GM12878 (cell line): Measurements from ENCODE around the gene MRS2. TPM values are rescaled to one million over a fixed set of nuclear protein-coding genes. Genes with fewer than 3 reads are reported as not detected.

ENCODE experiments used
- BHLHE40 ChIP-seq, 2 experiments: fragments of 450-650 bp in 1 of 2; IDR thresholded peaks; 2 replicates each; pipeline ENCODE4 v1.6.1; 2011 to 2017; ENCODE audit warnings: low read depth in 2 of 2, borderline replicate concordance in 1 of 2, improper control_type of control experiment in 1 of 2, low read length in 1 of 2, mild to moderate bottlenecking in 1 of 2
- CREM ChIP-seq: IDR thresholded peaks from 2 replicates; pipeline ENCODE4 v1.6.1; 2014; ENCODE audit warnings: antibody characterized with exemption, low read depth
- EGR1 ChIP-seq, 2 experiments: IDR thresholded peaks; 1 replicate in 1 of 2; 2 replicates in 1 of 2; pipeline ENCODE4 v1.6.1; 2011 to 2012; ENCODE audit warnings: low read depth in 2 of 2, low read length in 2 of 2, borderline replicate concordance in 1 of 2, mild to moderate bottlenecking in 1 of 2, moderate library complexity in 1 of 2
- FOS ChIP-seq: IDR thresholded peaks from 3 replicates; pipeline ENCODE4 v1.6.1; 2011; ENCODE audit warnings: borderline replicate concordance; ENCODE audit not compliant: insufficient read length; ENCODE audit errors: extremely low read depth
- IKZF1 ChIP-seq: fragments of 450-650 bp; conservative IDR thresholded peaks from 2 replicates; pipeline ENCODE4 v1.6.1; 2017; ENCODE audit warnings: antibody characterized with exemption, mild to moderate bottlenecking
- IKZF2 ChIP-seq, 2 experiments: fragments of 450-650 bp; IDR thresholded peaks; 2 replicates each; pipeline ENCODE4 v1.6.1; 2017; ENCODE audit warnings: mild to moderate bottlenecking in 2 of 2, moderate library complexity in 2 of 2
- KAT2A ChIP-seq: conservative IDR thresholded peaks from 2 replicates; pipeline ENCODE4 v1.6.1; 2011; ENCODE audit warnings: low read depth, low read length; ENCODE audit not compliant: control insufficient read depth
- KDM1A ChIP-seq: fragments of 200-600 bp; sonication (generic); IDR thresholded peaks from 2 replicates; pipeline ENCODE4 v1.6.1; 2016; ENCODE audit warnings: borderline replicate concordance
- LARP7 ChIP-seq: fragments of 450-650 bp; IDR thresholded peaks from 2 replicates; pipeline ENCODE4 v1.6.1; 2017; ENCODE audit warnings: mild to moderate bottlenecking
- MEF2B ChIP-seq: fragments of 450-650 bp; IDR thresholded peaks from 2 replicates; pipeline ENCODE4 v1.6.1; 2018; ENCODE audit warnings: mild to moderate bottlenecking, moderate library complexity; ENCODE audit not compliant: partially characterized antibody, poor library complexity, severe bottlenecking
- NFYB ChIP-seq: IDR thresholded peaks from 2 replicates; pipeline ENCODE4 v1.6.1; 2011; ENCODE audit warnings: low read depth, mild to moderate bottlenecking, low read length, improper control_type of control experiment, moderate library complexity; ENCODE audit not compliant: insufficient read depth
- NR2C2 ChIP-seq: IDR thresholded peaks from 2 replicates; pipeline ENCODE4 v1.6.1; 2011; ENCODE audit warnings: borderline replicate concordance, low read depth; ENCODE audit not compliant: control insufficient read depth, insufficient read length
- NR2F1 ChIP-seq: fragments of 450-650 bp; conservative IDR thresholded peaks from 2 replicates; pipeline ENCODE4 v1.6.1; 2017; ENCODE audit warnings: mild to moderate bottlenecking
- RCOR1 ChIP-seq: conservative IDR thresholded peaks from 2 replicates; pipeline ENCODE4 v1.6.1; 2012; ENCODE audit warnings: low read depth, low read length, improper control_type of control experiment
- REST ChIP-seq: IDR thresholded peaks from 2 replicates; pipeline ENCODE4 v1.6.1; 2012; ENCODE audit warnings: mild to moderate bottlenecking, low read depth, low read length
- SMAD5 ChIP-seq: IDR thresholded peaks from 2 replicates; pipeline ENCODE4 v1.6.1; 2016; ENCODE audit warnings: antibody characterized with exemption, low read depth
- SMC3 ChIP-seq: IDR thresholded peaks from 2 replicates; pipeline ENCODE4 v1.6.1; 2011; ENCODE audit warnings: low read length, improper control_type of control experiment, borderline replicate concordance
- SPI1 ChIP-seq: IDR thresholded peaks from 2 replicates; pipeline ENCODE4 v1.6.1; 2011; ENCODE audit warnings: low read depth, mild to moderate bottlenecking, low read length, moderate library complexity, borderline replicate concordance; ENCODE audit not compliant: insufficient read depth
- SREBF1 ChIP-seq: IDR thresholded peaks from 2 replicates; pipeline ENCODE4 v1.6.1; 2012; ENCODE audit warnings: mild to moderate bottlenecking, low read length
- SRF ChIP-seq, 2 experiments: IDR thresholded peaks; 2 replicates each; pipeline ENCODE4 v1.6.1; 2011; ENCODE audit warnings: low read depth in 2 of 2, low read length in 2 of 2, mild to moderate bottlenecking in 1 of 2, moderate library complexity in 1 of 2
- STAT3 ChIP-seq: IDR thresholded peaks from 2 replicates; pipeline ENCODE4 v1.6.1; 2011; ENCODE audit warnings: low read depth, low read length, improper control_type of control experiment
- SUZ12 ChIP-seq: fragments of 200-600 bp; sonication (generic); IDR thresholded peaks from one replicate; pipeline ENCODE4 v1.6.1; 2018; ENCODE audit warnings: antibody characterized with exemption, mild to moderate bottlenecking; ENCODE audit not compliant: unreplicated experiment
- TARDBP ChIP-seq: IDR thresholded peaks from 2 replicates; pipeline ENCODE4 v1.6.1; 2016; ENCODE audit warnings: borderline replicate concordance
- TCF12 ChIP-seq: IDR thresholded peaks from 2 replicates; pipeline ENCODE4 v1.6.1; 2011; ENCODE audit warnings: low read depth, mild to moderate bottlenecking, low read length
- ZNF384 ChIP-seq: IDR thresholded peaks from 2 replicates; pipeline ENCODE4 v1.6.1; 2012; ENCODE audit warnings: low read depth, mild to moderate bottlenecking, low read length, improper control_type of control experiment, borderline replicate concordance
- ZNF622 ChIP-seq: fragments of 450-650 bp; IDR thresholded peaks from 2 replicates; pipeline ENCODE4 v1.6.1; 2017; ENCODE audit warnings: mild to moderate bottlenecking, inconsistent platforms
- ZSCAN29 ChIP-seq: fragments of 450-650 bp; IDR thresholded peaks from 2 replicates; pipeline ENCODE4 v1.6.1; 2017; ENCODE audit warnings: mild to moderate bottlenecking, moderate library complexity
- polyA plus RNA-seq, 11 experiments: library from polyadenylated mRNA; depleted of rRNA in 4 of 11; unstranded in 6 of 11; stranded (reverse) in 5 of 11; fragments of >200 nt; fragmentation: Nextera tagmentation in 4 of 11; fragmentation: Illumina TruSeq in 1 of 11; extraction: Ambion mirVana in 4 of 11; extraction: Trizol in 1 of 11; gene quantifications; 1 replicate in 1 of 11; 2 replicates in 10 of 11; pipeline versions ENCODE4 v1.2.1 to v1.2.3, GENCODE V29; 2011 to 2016; ENCODE audit warnings: inconsistent platforms in 2 of 11, missing spikeins in 2 of 11, low read depth in 1 of 11
- total RNA-seq, 4 experiments: library from RNA; depleted of rRNA in 3 of 4; stranded (reverse); fragments of >200 nt in 3 of 4; fragmentation: Illumina TruSeq in 1 of 4; extraction: Trizol in 1 of 4; gene quantifications; 2 replicates each; pipeline versions ENCODE4 v1.2.1 to v1.2.3, GENCODE V29; 2013 to 2021
- TF ChIP-seq, protein P1 (sequence below): IDR thresholded peaks from 2 replicates; pipeline ENCODE4 v1.6.1; 2011; ENCODE audit warnings: borderline replicate concordance, low read depth, mild to moderate bottlenecking, moderate library complexity, mixed read lengths, low read length; ENCODE audit not compliant: insufficient read depth; ENCODE audit errors: extremely low read length

The MRS2 gene
- total and polyA plus RNA-seq, 10 of the 15 experiments (the other 5 are each of a cell fraction or from before 2014, with no cell fraction given), result 7.5 to 29.9 (median 24.2) TPM

- no peak for TF ChIP-seq ZSCAN29
- no peak for TF ChIP-seq KAT2A
- no peak for TF ChIP-seq SPI1
- TF ChIP-seq ZNF622, result no peak
- peak; percentile 93 to 98 for TF ChIP-seq BHLHE40 (IDR thresholded peaks at IDR 0.05; ENCODE audit: borderline replicate concordance in 1 of 2, low read depth in 2 of 2, low read length in 1 of 2)
- TF ChIP-seq SRF (IDR thresholded peaks at IDR 0.05; ENCODE audit: low read depth in 2 of 2, low read length in 2 of 2), result no peak
- TF ChIP-seq, protein P1, sequence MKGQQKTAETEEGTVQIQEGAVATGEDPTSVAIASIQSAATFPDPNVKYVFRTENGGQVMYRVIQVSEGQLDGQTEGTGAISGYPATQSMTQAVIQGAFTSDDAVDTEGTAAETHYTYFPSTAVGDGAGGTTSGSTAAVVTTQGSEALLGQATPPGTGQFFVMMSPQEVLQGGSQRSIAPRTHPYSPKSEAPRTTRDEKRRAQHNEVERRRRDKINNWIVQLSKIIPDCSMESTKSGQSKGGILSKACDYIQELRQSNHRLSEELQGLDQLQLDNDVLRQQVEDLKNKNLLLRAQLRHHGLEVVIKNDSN, result peak; percentile 70
- no peak for TF ChIP-seq RCOR1
- no peak for TF ChIP-seq SREBF1
- TF ChIP-seq SMAD5, result no peak
- TF ChIP-seq ZNF384, result no peak
- TF ChIP-seq NFYB, result no peak
- TF ChIP-seq TCF12, result 0 out of 2 replicates have a peak, but pooled peaks have one; percentile 44
- no peak for TF ChIP-seq SUZ12
- TF ChIP-seq CREM, result 0 out of 2 replicates have a peak, but pooled peaks have one; percentile 34
- peak in 1 of 2 experiments; percentile 66; a peak in 1 of 3 replicates for TF ChIP-seq EGR1 (IDR thresholded peaks at IDR 0.05; ENCODE audit: borderline replicate concordance in 1 of 2, low read depth in 2 of 2, low read length in 2 of 2)
- no peak for TF ChIP-seq TARDBP
- peak; percentile 62 for TF ChIP-seq IKZF1
- no peak for TF ChIP-seq LARP7
- peak in 1 of 2 experiments; percentile 59; a peak in 3 of 4 replicates for TF ChIP-seq IKZF2 (IDR thresholded peaks at IDR 0.05)
- no peak for TF ChIP-seq FOS
- no peak for TF ChIP-seq NR2C2
- no peak for TF ChIP-seq REST
- peak; percentile 49; the same call in 1 of the 2 replicates for TF ChIP-seq SMC3
- no peak for TF ChIP-seq KDM1A
- TF ChIP-seq NR2F1, result no peak
- no peak for TF ChIP-seq STAT3
- TF ChIP-seq MEF2B, result peak; percentile 36
Measured at GRCh38 chr6:24359640-24360454, 42.9 kb upstream of the MRS2 start (continued).
